Measurements from ENCODE around the gene ARSJ. TPM values are rescaled to one million over a fixed set of nuclear protein-coding genes. Genes with fewer than 3 reads are reported as not detected.

ARSJ gene
- total RNA-seq, 2 donors from 2014 or later: 15.0 to 25.0 TPM

- no peaks in the 10 kb centered on the region for H3K9me3 ChIP-seq
- peak overlapping the region in 1 of 2 donors; percentile 46 for H3K27ac ChIP-seq
- ATAC-seq (ENCODE audit: insufficient number of reproducible peaks, low FRiP score, low read depth) (no peak), DNase-seq (ENCODE audit: low spot score) (no peak)
- peak overlapping the region; percentile 25 for H3K4me3 ChIP-seq
- no peaks in the 10 kb centered on the region for H3K27me3 ChIP-seq (replicated peaks; ENCODE audit: insufficient read depth)
- peaks cover 5 to 18% of the 10 kb centered on the region in 2 donors for H3K4me1 ChIP-seq (ENCODE audit: control insufficient read depth in 1 of 2, low read depth in 2 of 2)
- H3K36me3 ChIP-seq: no peaks in the 10 kb centered on the region
- TF ChIP-seq CTCF (IDR thresholded peaks at IDR 0.05): no peak
Observed at GRCh38 chr4:113951263-113951662, 28.2 kb downstream of the ARSJ start.

GRCh38 chr4:113950207-113950606 is 29.2 kb downstream of the ARSJ start:
- no peak for DNase-seq (ENCODE audit: low spot score)
- Histone ChIP-seq H3K4me3 (no peak overlapping the region), H3K27me3 (replicated peaks; ENCODE audit: insufficient read depth) (no peaks in the 10 kb centered on the region), H3K4me1 (ENCODE audit: control insufficient read depth in 1 of 2, low read depth in 2 of 2) (peaks cover 13 to 29% of the 10 kb centered on the region in 2 donors), H3K9me3 (no peaks in the 10 kb centered on the region), H3K27ac (peak overlapping the region in 1 of 2 donors; percentile 46), H3K36me3 (no peaks in the 10 kb centered on the region)
- no peak for ATAC-seq (ENCODE audit: insufficient number of reproducible peaks, low FRiP score, low read depth)
- no peak for TF ChIP-seq CTCF (IDR thresholded peaks at IDR 0.05)

- Histone ChIP-seq H3K4me3 (no peak overlapping the region), H3K9me3 (no peaks in the 10 kb centered on the region), H3K27me3 (replicated peaks; ENCODE audit: insufficient read depth) (no peaks in the 10 kb centered on the region), H3K4me1 (ENCODE audit: control insufficient read depth in 1 of 2, low read depth in 2 of 2) (peaks cover 17 to 39% of the 10 kb centered on the region in 2 donors), H3K36me3 (no peaks in the 10 kb centered on the region), H3K27ac (no peak overlapping the region)
- DNase-seq (ENCODE audit: low spot score): no peak
- ATAC-seq (ENCODE audit: insufficient number of reproducible peaks, low FRiP score, low read depth): no peak
- TF ChIP-seq CTCF (IDR thresholded peaks at IDR 0.05): no peak
Observed at GRCh38 chr4:113947484-113947883, 32.0 kb downstream of the ARSJ start.

- ATAC-seq (ENCODE audit: insufficient number of reproducible peaks, low FRiP score, low read depth) (no peak), DNase-seq (ENCODE audit: low spot score) (no peak)
- no peak for TF ChIP-seq CTCF (IDR thresholded peaks at IDR 0.05)
- no peaks in the 10 kb centered on the region for H3K27me3 ChIP-seq (replicated peaks; ENCODE audit: insufficient read depth)
- no peaks in the 10 kb centered on the region for H3K9me3 ChIP-seq
- H3K4me1 ChIP-seq (ENCODE audit: control insufficient read depth in 1 of 2, low read depth in 2 of 2): peaks cover 12 to 25% of the 10 kb centered on the region in 2 donors
- H3K27ac ChIP-seq: no peak overlapping the region
- no peaks in the 10 kb centered on the region for H3K36me3 ChIP-seq
- no peak overlapping the region for H3K4me3 ChIP-seq
Observed at GRCh38 chr4:113945906-113946305, 33.5 kb downstream of the ARSJ start.

- Histone ChIP-seq H3K27me3 (replicated peaks; ENCODE audit: insufficient read depth) (no peaks in the 10 kb centered on the region), H3K27ac (no peak overlapping the region), H3K4me3 (no peak overlapping the region), H3K9me3 (no peaks in the 10 kb centered on the region), H3K36me3 (no peaks in the 10 kb centered on the region), H3K4me1 (ENCODE audit: control insufficient read depth in 1 of 2, low read depth in 2 of 2) (peaks cover 12 to 25% of the 10 kb centered on the region in 2 donors)
- ATAC-seq (ENCODE audit: insufficient number of reproducible peaks, low FRiP score, low read depth): no peak
- no peak for DNase-seq (ENCODE audit: low spot score)
- no peak for TF ChIP-seq CTCF (IDR thresholded peaks at IDR 0.05)
Observed at GRCh38 chr4:113943863-113944262, 35.6 kb downstream of the ARSJ start.
